OCI-LY1 (cell line): Measurements from ENCODE around the gene COMP.

Experiments used
- H2AFZ ChIP-seq: fragments of 200-600 bp; sonication (generic), shearing (Covaris generic); 2 replicates; pipeline ENCODE4 v1.6.0; 2014; ENCODE audit warnings: antibody characterized with exemption, mild to moderate bottlenecking, low read length
- H3F3A ChIP-seq: fragments of 200-600 bp; sonication (generic), shearing (Covaris generic); 2 replicates; pipeline ENCODE4 v1.6.0; 2014; ENCODE audit warnings: mild to moderate bottlenecking, antibody characterized with exemption, low read length, moderate library complexity; ENCODE audit not compliant: insufficient read depth
- H3K27ac ChIP-seq: fragments of 200-600 bp; sonication (generic); 2 replicates; pipeline ENCODE4 v1.5.1; 2014; ENCODE audit warnings: low read length, mixed run types, mild to moderate bottlenecking, low read depth; ENCODE audit not compliant: poor library complexity, severe bottlenecking
- H3K27me3 ChIP-seq: fragments of 200-600 bp; sonication (generic); 2 replicates; pipeline ENCODE4 v1.6.0; 2014; ENCODE audit warnings: antibody characterized with exemption, mild to moderate bottlenecking, low read length, moderate library complexity; ENCODE audit not compliant: insufficient read depth
- H3K36me3 ChIP-seq: fragments of 200-600 bp; sonication (generic); 2 replicates; pipeline ENCODE4 v1.6.1; 2014; ENCODE audit warnings: mild to moderate bottlenecking, antibody characterized with exemption, low read length, moderate library complexity, mixed read lengths; ENCODE audit not compliant: insufficient read depth
- H3K4me1 ChIP-seq: fragments of 200-600 bp; sonication (generic); 2 replicates; pipeline ENCODE4 v1.5.1; 2014; ENCODE audit warnings: mild to moderate bottlenecking, low read length, moderate library complexity; ENCODE audit not compliant: insufficient read depth, severe bottlenecking
- H3K4me2 ChIP-seq: fragments of 200-600 bp; sonication (generic), shearing (Covaris generic); 2 replicates; pipeline ENCODE4 v1.6.1; 2014; ENCODE audit warnings: low read length
- H3K4me3 ChIP-seq: fragments of 200-600 bp; sonication (generic); 2 replicates; pipeline ENCODE4 v1.5.1; 2014; ENCODE audit warnings: low read length, low read depth, mild to moderate bottlenecking, mixed read lengths; ENCODE audit not compliant: poor library complexity, severe bottlenecking
- H3K79me2 ChIP-seq: fragments of 200-600 bp; shearing (Covaris generic); 2 replicates; pipeline ENCODE4 v1.6.1; 2016; ENCODE audit warnings: mixed run types, low read length, mixed read lengths; ENCODE audit not compliant: insufficient read depth
- H3K9ac ChIP-seq: fragments of 200-600 bp; sonication (generic), shearing (Covaris generic); 2 replicates; pipeline ENCODE4 v1.6.1; 2014; ENCODE audit warnings: mild to moderate bottlenecking, low read length, mixed read lengths
- H3K9me2 ChIP-seq: fragments of 200-600 bp; sonication (generic), shearing (Covaris generic); 2 replicates; pipeline ENCODE4 v1.6.1; 2014; ENCODE audit warnings: low read depth, mild to moderate bottlenecking, low read length, mixed read lengths
- H3K9me3 ChIP-seq: fragments of 200-600 bp; shearing (Covaris generic); 2 replicates; pipeline ENCODE4 v1.6.1; 2014; ENCODE audit warnings: low read length, mixed read lengths
- H4K20me1 ChIP-seq: fragments of 200-600 bp; sonication (generic), shearing (Covaris generic); 2 replicates; pipeline ENCODE4 v1.6.0; 2016; ENCODE audit warnings: mild to moderate bottlenecking, low read length; ENCODE audit not compliant: insufficient read depth
- CTCF ChIP-seq: fragments of 200-600 bp; sonication (generic), shearing (Covaris generic); IDR thresholded peaks from 2 replicates; pipeline ENCODE4 v1.5.1; 2017; ENCODE audit warnings: mild to moderate bottlenecking, antibody characterized with exemption, low read length, moderate library complexity, mixed read lengths
- EZH2 ChIP-seq: fragments of 200-600 bp; sonication (generic), shearing (Covaris generic); IDR thresholded peaks from 2 replicates; pipeline ENCODE4 v1.8.0; 2017; ENCODE audit warnings: borderline replicate concordance, mixed run types, mild to moderate bottlenecking, antibody characterized with exemption, low read length, moderate library complexity, mixed read lengths

The COMP gene

GRCh38 chr19:18795540-18795939 lies 4.4 kb upstream of the COMP start:
- Histone ChIP-seq H2AFZ (no peak overlapping the region), H3K4me3 (no peak overlapping the region), H3F3A (no peaks in the 10 kb centered on the region), H3K36me3 (no peaks in the 10 kb centered on the region), H3K79me2 (no peaks in the 10 kb centered on the region), H3K9me2 (no peaks in the 10 kb centered on the region), H3K4me1 (no peaks in the 10 kb centered on the region), H3K27ac (no peak overlapping the region), H4K20me1 (no peaks in the 10 kb centered on the region), H3K27me3 (peaks cover 5% of the 10 kb centered on the region; the same call in 1 of the 2 replicates), H3K9me3 (no peaks in the 10 kb centered on the region), H3K4me2 (no peak overlapping the region), H3K9ac (no peak overlapping the region)
- no peak for TF ChIP-seq EZH2
- TF ChIP-seq CTCF = no peak

DNA sequence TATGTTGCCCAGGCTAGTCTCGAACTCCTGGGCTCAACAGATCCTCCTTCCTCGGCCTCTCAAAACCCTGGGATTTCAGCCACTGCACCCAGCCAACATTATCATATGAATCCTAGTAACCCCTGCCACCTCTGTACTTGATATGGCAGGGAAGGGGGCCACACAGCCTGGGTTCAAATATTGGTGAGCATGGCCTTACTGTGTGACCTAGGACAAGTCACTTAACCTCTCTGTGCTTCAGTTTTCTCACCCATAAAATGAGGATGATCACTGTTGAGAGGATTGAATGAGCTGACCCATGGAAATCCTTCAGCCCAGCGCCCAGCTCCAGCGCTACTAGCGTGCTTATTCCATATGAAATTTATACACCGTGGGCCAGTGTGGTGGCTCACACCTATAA lies 3.6 kb upstream of the COMP start:
- Histone ChIP-seq H3K36me3 (no peaks in the 10 kb centered on the region), H2AFZ (no peak overlapping the region), H3K9ac (no peak overlapping the region), H3K9me3 (no peaks in the 10 kb centered on the region), H3K27ac (no peak overlapping the region), H3K4me1 (no peaks in the 10 kb centered on the region), H3K27me3 (peaks cover 7% of the 10 kb centered on the region; the same call in 1 of the 2 replicates), H3K4me3 (no peak overlapping the region), H3K4me2 (no peak overlapping the region), H3K9me2 (no peaks in the 10 kb centered on the region), H3K79me2 (no peaks in the 10 kb centered on the region), H3F3A (no peaks in the 10 kb centered on the region), H4K20me1 (no peaks in the 10 kb centered on the region)
- no peak for TF ChIP-seq EZH2
- no peak for TF ChIP-seq CTCF

GRCh38 chr19:18794029-18794313 lies 2.9 kb upstream of the COMP start:
- TF ChIP-seq EZH2 (no peak), CTCF (no peak)
- no peak overlapping the region for H3K4me3 ChIP-seq
- H2AFZ ChIP-seq = no peak overlapping the region
- H3K9ac ChIP-seq = no peak overlapping the region
- H3K4me1 ChIP-seq = no peaks in the 10 kb centered on the region
- no peaks in the 10 kb centered on the region for H3F3A ChIP-seq
- no peaks in the 10 kb centered on the region for H3K9me3 ChIP-seq
- H3K27ac ChIP-seq = no peak overlapping the region
- H3K27me3 ChIP-seq = peaks cover 7% of the 10 kb centered on the region; the same call in 1 of the 2 replicates
- no peaks in the 10 kb centered on the region for H3K9me2 ChIP-seq
- H4K20me1 ChIP-seq = no peaks in the 10 kb centered on the region
- H3K79me2 ChIP-seq = no peaks in the 10 kb centered on the region
- no peaks in the 10 kb centered on the region for H3K36me3 ChIP-seq
- no peak overlapping the region for H3K4me2 ChIP-seq
